Measurements from ENCODE around the gene IQCF2.

DNA sequence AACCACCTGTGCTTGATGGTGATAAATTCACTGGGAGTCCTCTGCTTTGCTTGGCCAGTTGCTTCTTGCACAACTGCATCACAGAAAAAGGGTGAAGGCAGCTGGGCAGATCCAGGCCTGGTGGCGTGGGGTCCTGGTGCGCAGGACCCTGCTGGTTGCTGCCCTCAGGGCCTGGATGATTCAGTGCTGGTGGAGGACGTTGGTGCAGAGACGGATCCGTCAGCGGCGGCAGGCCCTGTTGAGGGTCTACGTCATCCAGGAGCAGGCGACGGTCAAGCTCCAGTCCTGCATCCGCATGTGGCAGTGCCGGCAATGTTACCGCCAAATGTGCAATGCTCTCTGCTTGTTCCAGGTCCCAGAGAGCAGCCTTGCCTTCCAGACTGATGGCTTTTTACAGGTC, 31.1 kb upstream of the IQCF2 start:
- TF ChIP-seq EZH2 (optimal IDR thresholded peaks at IDR 0.05; ENCODE audit: low read depth, low read length) (no peak), EZH2phosphoT487 (IDR thresholded peaks at IDR 0.05; ENCODE audit: low read length) (no peak)
- TF ChIP-seq, protein P1, sequence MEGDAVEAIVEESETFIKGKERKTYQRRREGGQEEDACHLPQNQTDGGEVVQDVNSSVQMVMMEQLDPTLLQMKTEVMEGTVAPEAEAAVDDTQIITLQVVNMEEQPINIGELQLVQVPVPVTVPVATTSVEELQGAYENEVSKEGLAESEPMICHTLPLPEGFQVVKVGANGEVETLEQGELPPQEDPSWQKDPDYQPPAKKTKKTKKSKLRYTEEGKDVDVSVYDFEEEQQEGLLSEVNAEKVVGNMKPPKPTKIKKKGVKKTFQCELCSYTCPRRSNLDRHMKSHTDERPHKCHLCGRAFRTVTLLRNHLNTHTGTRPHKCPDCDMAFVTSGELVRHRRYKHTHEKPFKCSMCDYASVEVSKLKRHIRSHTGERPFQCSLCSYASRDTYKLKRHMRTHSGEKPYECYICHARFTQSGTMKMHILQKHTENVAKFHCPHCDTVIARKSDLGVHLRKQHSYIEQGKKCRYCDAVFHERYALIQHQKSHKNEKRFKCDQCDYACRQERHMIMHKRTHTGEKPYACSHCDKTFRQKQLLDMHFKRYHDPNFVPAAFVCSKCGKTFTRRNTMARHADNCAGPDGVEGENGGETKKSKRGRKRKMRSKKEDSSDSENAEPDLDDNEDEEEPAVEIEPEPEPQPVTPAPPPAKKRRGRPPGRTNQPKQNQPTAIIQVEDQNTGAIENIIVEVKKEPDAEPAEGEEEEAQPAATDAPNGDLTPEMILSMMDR (IDR thresholded peaks at IDR 0.05; ENCODE audit: low read length) = no peak

Data from MM.1S (cell line).